Tibial artery (tissue), 4 donors: ENCODE results near the gene RNF213.

Experiments used
- DNase-seq, 2 donors: peaks; one replicate each; pipeline ENCODE4 v3.0.0-alpha.2; 2019
- H3K27ac ChIP-seq, 2 donors: fragments of 200-600 bp; sonication (generic) in 1 of 2; 1 replicate in 1 of 2; 2 replicates in 1 of 2; pipeline ENCODE4 v1.5.1; 2018 to 2019; ENCODE audit warnings: mild to moderate bottlenecking in 1 of 2
- H3K27me3 ChIP-seq, 2 donors: fragments of 200-600 bp; sonication (generic) in 1 of 2; one replicate each; pipeline versions ENCODE4 v1.5.1 to v1.6.0; 2016 to 2019
- H3K36me3 ChIP-seq, 3 donors: fragments of 200-600 bp; sonication (generic) in 2 of 3; one replicate each; pipeline ENCODE4 v1.5.1; 2016 to 2019; ENCODE audit warnings: mild to moderate bottlenecking in 2 of 3
- H3K4me1 ChIP-seq, 4 donors: fragments of 200-600 bp; sonication (generic) in 2 of 4; 1 replicate in 3 of 4; 2 replicates in 1 of 4; pipeline ENCODE4 v1.5.1; 2016 to 2019
- H3K4me3 ChIP-seq, 2 donors: fragments of 200-600 bp; sonication (generic) in 1 of 2; 1 replicate in 1 of 2; 2 replicates in 1 of 2; pipeline ENCODE4 v1.5.1; 2018 to 2019; ENCODE audit warnings: mild to moderate bottlenecking in 2 of 2
- H3K9me3 ChIP-seq, 3 donors: fragments of 200-600 bp; sonication (generic) in 1 of 3; one replicate each; pipeline ENCODE4 v1.5.1; 2016 to 2019
- intact Hi-C: fragments of 100-400 bp; cut with DNase I; formaldehyde crosslinking; loops from one replicate; pipeline ENCODE4 v1.15.0; 2023; ENCODE audit warnings: low total_unique reads
- TF ChIP-seq, protein P1 (sequence below), 2 experiments: fragments of 200-600 bp in 1 of 2; fragments of 450-650 bp in 1 of 2; IDR thresholded peaks; one replicate each; pipeline ENCODE4 v1.5.1; 2017 to 2019; ENCODE audit warnings: antibody characterized with exemption in 2 of 2, mild to moderate bottlenecking in 1 of 2, moderate library complexity in 1 of 2

The RNF213 gene

GRCh38 chr17:80443916-80444643, 183.4 kb downstream of the RNF213 start:
- DNase-seq, result no peak
- Histone ChIP-seq H3K27ac (no peak overlapping the region), H3K9me3 (no peaks in the 10 kb centered on the region), H3K36me3 (peaks cover 0 to 14% (median 0%) of the 10 kb centered on the region in 3 donors), H3K27me3 (peaks cover 0 to 8% of the 10 kb centered on the region in 2 donors), H3K4me3 (no peak overlapping the region), H3K4me1 (no peaks in the 10 kb centered on the region)
- TF ChIP-seq, protein P1, sequence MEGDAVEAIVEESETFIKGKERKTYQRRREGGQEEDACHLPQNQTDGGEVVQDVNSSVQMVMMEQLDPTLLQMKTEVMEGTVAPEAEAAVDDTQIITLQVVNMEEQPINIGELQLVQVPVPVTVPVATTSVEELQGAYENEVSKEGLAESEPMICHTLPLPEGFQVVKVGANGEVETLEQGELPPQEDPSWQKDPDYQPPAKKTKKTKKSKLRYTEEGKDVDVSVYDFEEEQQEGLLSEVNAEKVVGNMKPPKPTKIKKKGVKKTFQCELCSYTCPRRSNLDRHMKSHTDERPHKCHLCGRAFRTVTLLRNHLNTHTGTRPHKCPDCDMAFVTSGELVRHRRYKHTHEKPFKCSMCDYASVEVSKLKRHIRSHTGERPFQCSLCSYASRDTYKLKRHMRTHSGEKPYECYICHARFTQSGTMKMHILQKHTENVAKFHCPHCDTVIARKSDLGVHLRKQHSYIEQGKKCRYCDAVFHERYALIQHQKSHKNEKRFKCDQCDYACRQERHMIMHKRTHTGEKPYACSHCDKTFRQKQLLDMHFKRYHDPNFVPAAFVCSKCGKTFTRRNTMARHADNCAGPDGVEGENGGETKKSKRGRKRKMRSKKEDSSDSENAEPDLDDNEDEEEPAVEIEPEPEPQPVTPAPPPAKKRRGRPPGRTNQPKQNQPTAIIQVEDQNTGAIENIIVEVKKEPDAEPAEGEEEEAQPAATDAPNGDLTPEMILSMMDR (IDR thresholded peaks at IDR 0.05), result no peak
- intact Hi-C loops, result no loop called here

DNA sequence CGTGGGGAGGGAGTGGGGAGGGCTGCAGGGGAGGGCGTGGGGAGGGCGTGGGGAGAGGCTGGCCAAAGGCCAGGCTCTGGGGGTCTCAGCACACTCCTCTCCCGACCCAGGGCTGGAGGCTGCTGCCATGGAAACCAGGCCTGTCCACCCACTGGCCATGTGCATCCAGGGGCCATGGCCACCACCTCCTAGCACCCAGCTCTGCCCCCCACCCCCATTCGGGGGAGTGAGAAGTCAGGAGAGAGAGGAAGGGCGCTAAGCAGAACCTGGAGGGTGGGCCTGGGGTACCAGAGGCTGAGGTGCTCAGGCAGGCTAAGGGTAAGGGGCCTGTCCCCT, 184.0 kb downstream of the RNF213 start:
- H3K27me3 ChIP-seq, result peaks cover 0 to 8% of the 10 kb centered on the region in 2 donors
- intact Hi-C loops, result no loop called here
- H3K4me1 ChIP-seq, result peaks cover 0 to 5% (median 2%) of the 10 kb centered on the region in 4 donors
- DNase-seq, result no peak
- TF ChIP-seq, protein P1 (IDR thresholded peaks at IDR 0.05), result no peak
- H3K36me3 ChIP-seq, result peaks cover 0 to 14% (median 0%) of the 10 kb centered on the region in 3 donors
- H3K4me3 ChIP-seq, result no peak overlapping the region
- no peak overlapping the region for H3K27ac ChIP-seq
- no peaks in the 10 kb centered on the region for H3K9me3 ChIP-seq

- intact Hi-C loops, result no loop called here
- H3K27ac ChIP-seq, result no peak overlapping the region
- TF ChIP-seq, protein P1 (IDR thresholded peaks at IDR 0.05), result no peak
- DNase-seq, result no peak
- peaks cover 0 to 11% (median 7%) of the 10 kb centered on the region in 4 donors for H3K4me1 ChIP-seq
- H3K27me3 ChIP-seq, result peaks cover 0 to 8% of the 10 kb centered on the region in 2 donors
- H3K9me3 ChIP-seq, result no peaks in the 10 kb centered on the region
- H3K4me3 ChIP-seq, result no peak overlapping the region
- peaks cover 0 to 14% (median 0%) of the 10 kb centered on the region in 3 donors for H3K36me3 ChIP-seq
Measured at GRCh38 chr17:80445007-80445725, 184.5 kb downstream of the RNF213 start.

DNA sequence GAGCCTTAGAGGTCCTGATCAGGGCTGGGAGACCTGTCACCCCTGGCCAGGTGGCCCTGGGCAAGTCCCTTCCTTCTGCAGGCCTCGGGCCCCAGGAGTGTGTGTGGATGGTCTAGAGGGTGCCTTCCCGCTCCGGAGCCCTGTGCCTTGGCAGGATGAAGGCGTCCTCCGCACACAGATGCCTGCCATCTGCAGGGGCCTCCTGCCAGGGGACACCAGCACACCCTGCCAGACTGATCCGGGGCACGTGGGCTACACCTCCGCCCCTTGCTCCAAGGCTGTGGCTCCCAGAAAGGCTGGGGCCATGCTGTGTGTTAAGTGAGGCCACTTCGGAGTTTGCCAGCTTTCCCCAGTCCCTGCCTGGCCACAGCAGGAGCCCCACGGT, 185.1 kb downstream of the RNF213 start:
- Histone ChIP-seq H3K4me1 (peaks cover 0 to 16% (median 11%) of the 10 kb centered on the region in 4 donors), H3K4me3 (no peak overlapping the region), H3K9me3 (no peaks in the 10 kb centered on the region), H3K27me3 (peaks cover 0 to 8% of the 10 kb centered on the region in 2 donors), H3K36me3 (peaks cover 0 to 14% (median 0%) of the 10 kb centered on the region in 3 donors), H3K27ac (no peak overlapping the region)
- TF ChIP-seq, protein P1 (IDR thresholded peaks at IDR 0.05), result no peak
- intact Hi-C loops, result no loop called here
- no peak for DNase-seq

GRCh38 chr17:80446645-80447405, 186.2 kb downstream of the RNF213 start:
- Histone ChIP-seq H3K36me3 (peaks cover 0 to 6% (median 0%) of the 10 kb centered on the region in 3 donors), H3K4me3 (no peak overlapping the region), H3K9me3 (no peaks in the 10 kb centered on the region), H3K27ac (no peak overlapping the region), H3K4me1 (peaks cover 0 to 16% (median 11%) of the 10 kb centered on the region in 4 donors), H3K27me3 (peaks cover 0 to under 1% of the 10 kb centered on the region in 2 donors)
- intact Hi-C loops, result no loop called here
- TF ChIP-seq, protein P1 (IDR thresholded peaks at IDR 0.05), result no peak
- no peak for DNase-seq
